Purkinje cell (primary cell): ENCODE data around the gene TMEM106B. TPM values are rescaled to one million over a fixed set of nuclear protein-coding genes. Genes with fewer than 3 reads are reported as not detected.

Experiments
- polyA plus RNA-seq: library from polyadenylated mRNA; unstranded; fragments of >200 nt; fragmentation: Nextera tagmentation; gene quantifications from 2 replicates; pipeline ENCODE4 v1.2.1, GENCODE V29; 2014

The TMEM106B gene
- 105 and 137 TPM in 2 replicates for polyA plus RNA-seq

DNA sequence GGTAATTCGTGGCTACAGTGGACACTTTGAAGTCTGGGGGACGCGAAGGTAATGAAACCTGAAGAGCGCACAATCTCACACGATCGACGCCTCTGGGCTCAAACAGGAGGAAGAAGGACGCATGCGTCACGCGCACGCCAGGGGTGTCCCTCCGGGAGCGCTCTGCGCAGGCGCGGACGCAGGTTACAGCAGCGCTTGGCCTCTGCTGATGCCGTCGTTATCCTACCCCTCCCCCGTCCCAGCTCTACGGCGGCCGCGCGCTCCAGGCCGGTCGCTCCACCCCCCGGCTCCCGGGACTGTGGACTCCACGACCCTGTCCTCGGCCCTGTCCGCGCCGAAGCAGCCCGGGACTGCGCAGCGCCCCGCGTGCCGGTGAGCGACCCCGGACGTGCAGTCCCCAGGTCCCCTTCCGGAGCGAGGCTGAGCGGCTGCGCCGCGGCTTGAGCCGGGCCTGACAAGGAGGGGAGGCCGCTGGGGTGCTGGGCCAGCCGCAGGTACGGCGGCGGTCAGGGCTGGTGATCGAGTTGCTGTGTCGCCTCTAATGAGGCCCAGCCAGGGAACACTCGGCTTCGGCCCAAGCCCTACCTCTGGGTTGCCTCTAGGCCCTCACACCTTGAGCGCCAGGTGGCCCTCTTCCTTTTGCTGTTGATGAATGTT lies at the start of gene TMEM106B:
TMEM106B (plus strand) TSS at position 241 of the 657 bp plus-strand sequence. CDS start 3,517 bp downstream, outside the sequence.

Other genes with a start within 250 kb of the TMEM106B start
- gene VWDE, start 192.6 kb downstream of the TMEM106B start, polyA plus RNA-seq, result 2.6 and 7.3 TPM in 2 replicates